GM12874 (cell line): Measurements from ENCODE around the gene PKMYT1.

Experiments used
- TF ChIP-seq, protein P1 (sequence below): IDR thresholded peaks from 2 replicates; pipeline ENCODE4 v1.5.1; 2011; ENCODE audit warnings: low read depth, mild to moderate bottlenecking, control low read depth, low read length, moderate library complexity; ENCODE audit not compliant: insufficient read depth

The PKMYT1 gene

GRCh38 chr16:2971134-2971984, 8.9 kb downstream of the PKMYT1 start:
- TF ChIP-seq, protein P1, sequence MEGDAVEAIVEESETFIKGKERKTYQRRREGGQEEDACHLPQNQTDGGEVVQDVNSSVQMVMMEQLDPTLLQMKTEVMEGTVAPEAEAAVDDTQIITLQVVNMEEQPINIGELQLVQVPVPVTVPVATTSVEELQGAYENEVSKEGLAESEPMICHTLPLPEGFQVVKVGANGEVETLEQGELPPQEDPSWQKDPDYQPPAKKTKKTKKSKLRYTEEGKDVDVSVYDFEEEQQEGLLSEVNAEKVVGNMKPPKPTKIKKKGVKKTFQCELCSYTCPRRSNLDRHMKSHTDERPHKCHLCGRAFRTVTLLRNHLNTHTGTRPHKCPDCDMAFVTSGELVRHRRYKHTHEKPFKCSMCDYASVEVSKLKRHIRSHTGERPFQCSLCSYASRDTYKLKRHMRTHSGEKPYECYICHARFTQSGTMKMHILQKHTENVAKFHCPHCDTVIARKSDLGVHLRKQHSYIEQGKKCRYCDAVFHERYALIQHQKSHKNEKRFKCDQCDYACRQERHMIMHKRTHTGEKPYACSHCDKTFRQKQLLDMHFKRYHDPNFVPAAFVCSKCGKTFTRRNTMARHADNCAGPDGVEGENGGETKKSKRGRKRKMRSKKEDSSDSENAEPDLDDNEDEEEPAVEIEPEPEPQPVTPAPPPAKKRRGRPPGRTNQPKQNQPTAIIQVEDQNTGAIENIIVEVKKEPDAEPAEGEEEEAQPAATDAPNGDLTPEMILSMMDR: no peak

DNA sequence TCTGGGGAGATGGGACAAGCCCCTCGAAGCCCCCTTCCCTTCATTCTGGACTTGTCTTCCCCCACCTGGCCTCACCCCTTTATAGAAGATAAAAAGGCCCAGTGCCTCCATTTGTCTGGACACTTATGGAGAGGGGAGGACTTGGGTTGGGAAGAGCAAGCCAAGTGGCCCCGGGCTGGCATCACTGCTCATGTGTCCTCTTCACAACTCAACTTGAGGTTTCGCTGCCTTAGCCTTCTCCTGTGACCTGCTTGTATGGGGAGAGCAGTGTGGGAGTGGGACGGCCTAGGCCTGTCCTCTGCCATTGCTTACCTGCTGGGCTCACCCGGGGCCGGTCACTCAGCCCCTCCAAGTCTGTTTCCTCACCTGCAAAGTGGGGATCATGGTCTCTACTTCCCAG, 9.7 kb downstream of the PKMYT1 start:
- TF ChIP-seq, protein P1: no peak

GRCh38 chr16:2969545-2970521, 10.4 kb downstream of the PKMYT1 start:
- TF ChIP-seq, protein P1: peak; percentile 80

GRCh38 chr16:2968738-2969544, 11.3 kb downstream of the PKMYT1 start, which contains the start of gene PAQR4:
TSS of gene PAQR4 (plus strand) at chr16:2969348. CDS start at chr16:2969675, 327 bp downstream.
- TF ChIP-seq, protein P1: no peak

DNA sequence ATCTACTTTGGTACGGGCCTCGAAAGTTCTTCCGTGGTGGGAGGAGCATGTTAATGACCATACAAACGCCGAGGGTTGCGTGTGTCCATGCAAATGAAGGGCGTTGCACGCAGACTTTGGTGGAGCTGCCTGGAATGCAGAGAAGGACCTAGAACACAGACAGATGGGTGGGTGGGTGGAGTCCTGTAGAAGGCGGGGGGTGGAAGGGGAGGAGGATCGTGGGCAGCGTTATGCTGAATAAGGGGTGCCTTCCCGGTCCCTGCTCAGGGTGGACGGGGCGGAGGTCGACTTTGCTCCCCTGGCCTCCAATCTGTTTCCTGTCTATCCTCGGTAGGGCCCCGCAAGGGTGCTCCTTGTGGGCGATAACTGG, 11.9 kb downstream of the PKMYT1 start:
- TF ChIP-seq, protein P1: no peak

DNA sequence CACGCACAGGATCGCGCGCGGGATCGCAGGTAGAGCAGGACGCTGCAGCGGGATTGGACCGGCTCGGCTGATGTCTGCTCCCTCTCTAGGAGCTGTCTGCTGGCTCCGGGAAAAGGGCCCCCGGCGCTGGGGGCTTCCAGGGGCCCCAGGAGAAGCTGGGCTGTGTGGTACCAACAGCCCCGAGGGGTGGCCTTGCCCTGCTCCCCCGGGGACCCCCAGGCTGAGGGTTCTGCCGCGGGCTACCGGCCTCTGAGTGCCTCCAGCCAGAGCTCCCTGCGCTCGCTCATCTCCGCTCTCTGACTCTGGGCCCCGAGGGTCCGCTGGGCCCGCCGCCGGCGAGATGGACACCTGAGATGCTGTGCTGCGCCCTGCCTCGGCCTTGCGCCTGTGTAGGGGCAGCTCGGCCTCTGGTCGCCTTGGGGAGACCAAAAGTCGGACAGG, 12.5 kb downstream of the PKMYT1 start:
- TF ChIP-seq, protein P1: no peak
